Glomerular visceral epithelial cell (primary cell): ENCODE data around the gene ALDH5A1.
A peak's percentile ranks its signal among the peaks of the same experiment; 100 is the strongest.

Source experiments
- DNase-seq: peaks from one replicate; pipeline ENCODE4 v3.0.0-alpha.2; 2016; ENCODE audit errors: extremely low spot score

Gene ALDH5A1

GRCh38 chr6:24569811-24570210, 75.0 kb downstream of the ALDH5A1 start:
- no peak for DNase-seq

- DNase-seq, result no peak
Observed at GRCh38 chr6:24571361-24571760, 76.6 kb downstream of the ALDH5A1 start.

GRCh38 chr6:24574809-24575208, 80.0 kb downstream of the ALDH5A1 start:
- DNase-seq, result no peak

GRCh38 chr6:24576447-24576846, 81.7 kb downstream of the ALDH5A1 start:
- DNase-seq, result no peak

- peak; percentile 61 for DNase-seq
Observed at GRCh38 chr6:24581084-24581669, 86.4 kb downstream of the ALDH5A1 start.

- DNase-seq, result peak; percentile 55
Observed at GRCh38 chr6:24583463-24584381, 89.0 kb downstream of the ALDH5A1 start.

GRCh38 chr6:24584382-24584720, 89.6 kb downstream of the ALDH5A1 start:
- no peak for DNase-seq
